Testis (tissue), 3 donors: Measurements from ENCODE around the gene NRXN3. TPM values are rescaled to one million over a fixed set of nuclear protein-coding genes. Genes with fewer than 3 reads are reported as not detected.

ENCODE experiments used
- DNase-seq: peaks from one replicate; pipeline ENCODE4 v3.0.0-alpha.2; 2019
- H3K27ac ChIP-seq, 2 donors: fragments of 200-600 bp; sonication (generic); one replicate each; pipeline ENCODE4 v1.5.1; 2019
- H3K27me3 ChIP-seq: fragments of 200-600 bp; sonication (generic); one replicate; pipeline ENCODE4 v1.5.1; 2019
- H3K36me3 ChIP-seq: fragments of 200-600 bp; sonication (generic); one replicate; pipeline ENCODE4 v1.5.1; 2017; ENCODE audit warnings: low read depth; ENCODE audit errors: missing control alignments
- H3K4me1 ChIP-seq: fragments of 200-600 bp; sonication (generic); one replicate; pipeline ENCODE4 v1.5.1; 2019
- H3K4me3 ChIP-seq, 2 donors: fragments of 200-600 bp; sonication (generic); one replicate each; pipeline ENCODE4 v1.5.1; 2017 to 2019
- H3K9me3 ChIP-seq: fragments of 200-600 bp; sonication (generic); one replicate; pipeline ENCODE4 v1.5.1; 2017
- POLR2A ChIP-seq: fragments of 450-650 bp; IDR thresholded peaks from one replicate; pipeline ENCODE4 v1.6.1; 2017; ENCODE audit warnings: antibody characterized with exemption, mild to moderate bottlenecking, moderate library complexity
- WGBS, 2 donors: methylation state at CpG; one replicate each; pipeline ENCODE4 v1.1.5; 2018; 5-methylcytosine and 5-hydroxymethylcytosine counted together
- intact Hi-C: fragments of 100-400 bp; cut with DNase I; formaldehyde crosslinking; loops from one replicate; pipeline ENCODE4 v1.15.1; 2023; ENCODE audit warnings: low total_unique reads
- polyA plus RNA-seq: library from polyadenylated mRNA; stranded (reverse); fragments of 350-450 nt; fragmentation: Illumina TruSeq; extraction: RNeasy Lipid Tissue Mini Kit (QIAGEN cat#74804); gene quantifications from one replicate; pipeline ENCODE4 v1.2.3, GENCODE V29; 2014; ENCODE audit warnings: low read depth, low replicate concordance; ENCODE audit not compliant: insufficient read depth
- total RNA-seq, 2 donors: library from RNA; depleted of rRNA; stranded (reverse); fragments of >200 nt; gene quantifications; one replicate each; pipeline ENCODE4 v1.2.3, GENCODE V29; 2016
- TF ChIP-seq, protein P1 (sequence below), 3 experiments: fragments of 450-650 bp in 2 of 3; fragments of 200-600 bp in 1 of 3; sonication (generic) in 1 of 3; IDR thresholded peaks; one replicate each; pipeline ENCODE4 v1.5.1; 2016 to 2019; ENCODE audit warnings: antibody characterized with exemption in 3 of 3, mild to moderate bottlenecking in 2 of 3, moderate library complexity in 1 of 3

The NRXN3 gene
- total and polyA plus RNA-seq, 3 donors from 2014 or later: 3.5 to 8.0 (median 3.9) TPM

- no peak for DNase-seq
- WGBS, 2 donors: 85 to 89% methylated on average over 4 of the region's 4 CpGs
- H3K4me3 ChIP-seq: no peak overlapping the region
- H3K27me3 ChIP-seq: no peaks in the 10 kb centered on the region
- intact Hi-C loops: no loop called here
- no peaks in the 10 kb centered on the region for H3K9me3 ChIP-seq
- no peaks in the 10 kb centered on the region for H3K36me3 ChIP-seq
- no peak overlapping the region for H3K27ac ChIP-seq
- H3K4me1 ChIP-seq: no peaks in the 10 kb centered on the region
- TF ChIP-seq, protein P1, sequence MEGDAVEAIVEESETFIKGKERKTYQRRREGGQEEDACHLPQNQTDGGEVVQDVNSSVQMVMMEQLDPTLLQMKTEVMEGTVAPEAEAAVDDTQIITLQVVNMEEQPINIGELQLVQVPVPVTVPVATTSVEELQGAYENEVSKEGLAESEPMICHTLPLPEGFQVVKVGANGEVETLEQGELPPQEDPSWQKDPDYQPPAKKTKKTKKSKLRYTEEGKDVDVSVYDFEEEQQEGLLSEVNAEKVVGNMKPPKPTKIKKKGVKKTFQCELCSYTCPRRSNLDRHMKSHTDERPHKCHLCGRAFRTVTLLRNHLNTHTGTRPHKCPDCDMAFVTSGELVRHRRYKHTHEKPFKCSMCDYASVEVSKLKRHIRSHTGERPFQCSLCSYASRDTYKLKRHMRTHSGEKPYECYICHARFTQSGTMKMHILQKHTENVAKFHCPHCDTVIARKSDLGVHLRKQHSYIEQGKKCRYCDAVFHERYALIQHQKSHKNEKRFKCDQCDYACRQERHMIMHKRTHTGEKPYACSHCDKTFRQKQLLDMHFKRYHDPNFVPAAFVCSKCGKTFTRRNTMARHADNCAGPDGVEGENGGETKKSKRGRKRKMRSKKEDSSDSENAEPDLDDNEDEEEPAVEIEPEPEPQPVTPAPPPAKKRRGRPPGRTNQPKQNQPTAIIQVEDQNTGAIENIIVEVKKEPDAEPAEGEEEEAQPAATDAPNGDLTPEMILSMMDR (IDR thresholded peaks at IDR 0.05): no peak
- no peak for TF ChIP-seq POLR2A
Observed at GRCh38 chr14:78605025-78605762, 435.0 kb downstream of the NRXN3 start.

DNA sequence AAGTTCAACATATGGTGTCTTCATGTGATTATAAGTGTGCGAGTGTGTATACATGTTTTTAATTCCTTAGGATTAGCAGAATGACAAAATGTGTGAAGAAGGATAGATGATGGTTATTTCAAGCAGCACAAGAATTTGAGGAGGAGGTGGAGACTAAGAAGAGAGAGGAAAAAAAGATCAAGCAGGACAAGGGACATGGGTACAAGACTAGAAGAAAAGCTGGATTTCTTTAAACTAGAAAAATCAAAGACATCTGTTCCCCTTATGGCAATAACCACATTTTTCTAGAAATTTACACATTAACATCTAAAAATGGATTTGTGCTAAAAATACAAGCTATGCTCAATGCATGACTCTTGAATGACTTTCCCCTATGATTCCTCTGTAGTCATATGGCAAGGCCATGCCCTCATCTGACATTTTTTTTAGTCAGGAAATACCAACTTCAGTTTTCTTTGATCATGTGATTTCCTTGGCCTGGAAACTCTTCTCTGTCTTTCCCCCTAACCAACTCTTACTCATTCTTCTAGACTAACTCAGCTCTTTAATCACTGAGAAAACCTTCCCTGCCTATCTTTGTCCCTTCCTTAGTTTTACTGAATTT is 435.8 kb downstream of the NRXN3 start:
- Histone ChIP-seq H3K36me3 (no peaks in the 10 kb centered on the region), H3K27ac (no peak overlapping the region), H3K4me3 (no peak overlapping the region), H3K27me3 (no peaks in the 10 kb centered on the region), H3K4me1 (no peaks in the 10 kb centered on the region), H3K9me3 (no peaks in the 10 kb centered on the region)
- TF ChIP-seq POLR2A: no peak
- TF ChIP-seq, protein P1 (IDR thresholded peaks at IDR 0.05): no peak
- intact Hi-C loops: no loop called here
- no peak for DNase-seq
- 93 to 96% methylated on average over 1 of the region's 1 CpG for WGBS, 2 donors

DNA sequence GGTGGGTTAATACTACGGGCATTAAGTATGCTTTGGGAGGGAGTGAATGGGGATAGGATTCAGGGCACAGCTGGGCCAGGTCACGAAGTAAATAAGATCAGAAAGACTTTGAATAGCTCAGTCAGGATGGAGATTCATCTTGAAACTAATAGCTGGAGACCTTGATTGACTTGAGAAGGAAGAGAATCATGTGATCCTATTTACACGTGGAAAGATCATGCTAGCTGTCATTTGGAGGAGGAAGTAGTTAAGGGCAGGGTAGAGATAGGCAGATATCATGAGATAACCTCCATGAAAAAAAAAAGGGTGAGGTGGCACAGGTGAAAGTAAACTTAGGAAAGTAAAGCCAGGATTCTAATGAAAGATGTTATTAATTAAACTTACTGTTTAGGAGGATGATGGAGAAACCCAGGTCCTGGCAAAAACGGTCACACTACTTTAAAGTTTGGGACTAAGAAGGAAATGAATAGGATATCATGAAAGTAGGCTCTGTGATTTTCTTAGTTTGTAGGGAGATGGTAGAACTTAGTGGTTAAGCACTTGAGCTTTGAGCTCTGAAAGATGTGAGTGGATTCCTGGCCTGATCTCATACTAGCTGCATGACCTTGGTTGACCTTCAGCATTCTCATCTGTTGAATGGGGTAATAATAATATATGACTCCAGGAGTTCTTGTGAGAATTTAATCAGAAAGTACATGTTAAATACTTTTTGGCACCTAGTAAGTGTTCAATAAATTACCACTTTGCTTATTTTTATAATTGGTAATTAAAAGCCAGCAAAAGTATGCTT is 439.0 kb downstream of the NRXN3 start:
- H3K9me3 ChIP-seq: no peaks in the 10 kb centered on the region
- H3K27me3 ChIP-seq: no peaks in the 10 kb centered on the region
- intact Hi-C loops: no loop called here
- no peak for TF ChIP-seq POLR2A
- TF ChIP-seq, protein P1 (IDR thresholded peaks at IDR 0.05): no peak
- H3K27ac ChIP-seq: no peak overlapping the region
- no peaks in the 10 kb centered on the region for H3K4me1 ChIP-seq
- H3K4me3 ChIP-seq: no peak overlapping the region
- DNase-seq: no peak
- 79 to 82% methylated on average over 4 of the region's 4 CpGs for WGBS, 2 donors
- H3K36me3 ChIP-seq: no peaks in the 10 kb centered on the region

- TF ChIP-seq, protein P1 (IDR thresholded peaks at IDR 0.05): no peak
- TF ChIP-seq POLR2A: no peak
- no peaks in the 10 kb centered on the region for H3K36me3 ChIP-seq
- H3K27me3 ChIP-seq: no peaks in the 10 kb centered on the region
- no peaks in the 10 kb centered on the region for H3K9me3 ChIP-seq
- 76 to 90% methylated on average over 4 of the region's 4 CpGs for WGBS, 2 donors
- H3K4me3 ChIP-seq: no peak overlapping the region
- intact Hi-C loops: no loop called here
- no peak for DNase-seq
- no peak overlapping the region for H3K27ac ChIP-seq
- no peaks in the 10 kb centered on the region for H3K4me1 ChIP-seq
Observed at GRCh38 chr14:78610994-78611393, 440.8 kb downstream of the NRXN3 start.
